Right kidney (tissue), 1 donor: ENCODE results near the gene RUNX1.
A peak's percentile ranks its signal among the peaks of the same experiment; 100 is the strongest.

Source experiments
- DNase-seq: peaks from one replicate; pipeline ENCODE4 v3.0.0-alpha.2; 2016

The RUNX1 gene

GRCh38 chr21:35035581-35035980 lies 13.5 kb downstream of the RUNX1 start:
- no peak for DNase-seq

- DNase-seq, result no peak
Measured at GRCh38 chr21:35035116-35035515, 14.0 kb downstream of the RUNX1 start.

- no peak for DNase-seq
Measured at GRCh38 chr21:35034203-35034926, 14.7 kb downstream of the RUNX1 start.

GRCh38 chr21:35032474-35033263 lies 16.4 kb downstream of the RUNX1 start:
- DNase-seq, result no peak

- no peak for DNase-seq
Measured at GRCh38 chr21:35028451-35028978, 20.6 kb downstream of the RUNX1 start.

GRCh38 chr21:35027563-35028450 lies 21.3 kb downstream of the RUNX1 start:
- no peak for DNase-seq

GRCh38 chr21:35026617-35027562 lies 22.2 kb downstream of the RUNX1 start:
- peak; percentile 60 for DNase-seq

- DNase-seq, result no peak
Measured at GRCh38 chr21:35026153-35026500, 23.0 kb downstream of the RUNX1 start.

GRCh38 chr21:35025206-35026152 lies 23.6 kb downstream of the RUNX1 start:
- DNase-seq, result no peak

- DNase-seq, result no peak
Measured at GRCh38 chr21:35024513-35024912, 24.6 kb downstream of the RUNX1 start.

- no peak for DNase-seq
Measured at GRCh38 chr21:35024071-35024420, 25.1 kb downstream of the RUNX1 start.

GRCh38 chr21:35023396-35024070 lies 25.6 kb downstream of the RUNX1 start:
- DNase-seq, result no peak

- DNase-seq, result no peak
Measured at GRCh38 chr21:35021546-35021945, 27.6 kb downstream of the RUNX1 start.

- DNase-seq, result no peak
Measured at GRCh38 chr21:35020902-35021301, 28.2 kb downstream of the RUNX1 start.

- DNase-seq, result no peak
Measured at GRCh38 chr21:35020436-35020835, 28.7 kb downstream of the RUNX1 start.

GRCh38 chr21:35019631-35020032 lies 29.5 kb downstream of the RUNX1 start:
- DNase-seq, result no peak

GRCh38 chr21:35017256-35017655 lies 31.8 kb downstream of the RUNX1 start:
- no peak for DNase-seq

- DNase-seq, result no peak
Measured at GRCh38 chr21:35016517-35017188, 32.4 kb downstream of the RUNX1 start.

GRCh38 chr21:35016071-35016470 lies 33.0 kb downstream of the RUNX1 start:
- no peak for DNase-seq
